WTC11 (cell line): ENCODE results near the gene UGT1A5. TPM values are rescaled to one million over a fixed set of nuclear protein-coding genes. Genes with fewer than 3 reads are reported as not detected.

Experiments
- ATAC-seq: fragments of 200-7000 bp; cut with Tn5 transposase; 2 replicates; pipeline ENCODE4 v1.10.0; 2021; ENCODE audit warnings: mild to moderate bottlenecking, moderate library complexity
- CTCF ChIA-PET: fragments of 300-600 bp; sonication (Branson Sonifier 250); formaldehyde crosslinking; loops from one replicate; lab custom pipeline; 2021; ENCODE audit warnings: antibody characterized with exemption; lab: Charles Lee
- POLR2A ChIA-PET: fragments of 350-600 bp; sonication (Branson Sonifier 250); formaldehyde crosslinking; loops from one replicate; lab custom pipeline; 2021; ENCODE audit warnings: antibody characterized with exemption; lab: Charles Lee
- DNase-seq: peaks from one replicate; pipeline ENCODE4 v3.0.0; 2021; ENCODE audit warnings: low spot score
- H3K27ac Mint-ChIP-seq: 2 replicates; pipeline ENCODE4 v1.8.0; 2021; ENCODE audit warnings: mixed read lengths
- H3K27me3 Mint-ChIP-seq: 2 replicates; pipeline ENCODE4 v1.8.0; 2021; ENCODE audit warnings: low read depth, mild to moderate bottlenecking, moderate library complexity, mixed read lengths
- H3K36me3 Mint-ChIP-seq: 2 replicates; pipeline ENCODE4 v1.8.0; 2021; ENCODE audit warnings: mixed read lengths
- H3K4me1 Mint-ChIP-seq: 2 replicates; pipeline ENCODE4 v1.8.0; 2022; ENCODE audit warnings: mixed read lengths
- H3K4me3 Mint-ChIP-seq: 2 replicates; pipeline ENCODE4 v1.8.0; 2021; ENCODE audit warnings: mild to moderate bottlenecking, moderate library complexity, mixed read lengths
- H3K9me3 Mint-ChIP-seq: 2 replicates; pipeline ENCODE4 v1.8.0; 2021; ENCODE audit warnings: mixed read lengths
- ATF6 ChIP-seq: sonication (generic); formaldehyde crosslinking; IDR thresholded peaks from 2 replicates; pipeline ENCODE4 v1.8.1; 2023; ENCODE audit warnings: mild to moderate bottlenecking, missing genetic modification reagents
- ELF4 ChIP-seq: sonication (generic); formaldehyde crosslinking; IDR thresholded peaks from 2 replicates; pipeline ENCODE4 v1.8.1; 2022; ENCODE audit warnings: low read depth, mild to moderate bottlenecking, moderate library complexity, missing genetic modification reagents
- GABPB1 ChIP-seq: sonication (generic); formaldehyde crosslinking; IDR thresholded peaks from 2 replicates; pipeline ENCODE4 v1.8.1; 2023; ENCODE audit warnings: mild to moderate bottlenecking, missing genetic modification reagents
- GRHL2 ChIP-seq: fragments of 250-450 bp; sonication (Bioruptor Pico); IDR thresholded peaks from 2 replicates; pipeline ENCODE4 v1.8.0; 2022; ENCODE audit warnings: mild to moderate bottlenecking, moderate library complexity; ENCODE audit not compliant: insufficient replicate concordance, severe bottlenecking
- HMGXB4 ChIP-seq: sonication (generic); formaldehyde crosslinking; IDR thresholded peaks from 2 replicates; pipeline ENCODE4 v1.8.1; 2023; ENCODE audit warnings: mild to moderate bottlenecking, moderate library complexity, missing genetic modification reagents
- NFYB ChIP-seq: sonication (generic); formaldehyde crosslinking; conservative IDR thresholded peaks from 2 replicates; pipeline ENCODE4 v1.8.0; 2022; ENCODE audit warnings: low read depth, missing genetic modification reagents
- RORB ChIP-seq: fragments of 250-450 bp; sonication (Bioruptor Pico); IDR thresholded peaks from 2 replicates; pipeline ENCODE4 v1.9.0; 2021; ENCODE audit warnings: mild to moderate bottlenecking
- SOX15 ChIP-seq: fragments of 250-450 bp; sonication (Bioruptor Pico); IDR thresholded peaks from 2 replicates; pipeline ENCODE4 v1.9.0; 2021; ENCODE audit warnings: mild to moderate bottlenecking
- SP1 ChIP-seq: sonication (generic); formaldehyde crosslinking; conservative IDR thresholded peaks from 2 replicates; pipeline ENCODE4 v1.8.1; 2022; ENCODE audit warnings: missing genetic modification reagents
- TEAD1 ChIP-seq: sonication (generic); formaldehyde crosslinking; IDR thresholded peaks from 2 replicates; pipeline ENCODE4 v1.8.0; 2022; ENCODE audit warnings: mild to moderate bottlenecking, missing genetic modification reagents
- TP53 ChIP-seq: sonication (generic); formaldehyde crosslinking; IDR thresholded peaks from 2 replicates; pipeline ENCODE4 v1.8.1; 2023; ENCODE audit warnings: mild to moderate bottlenecking, missing genetic modification reagents
- ZNF416 ChIP-seq: fragments of 250-450 bp; sonication (Bioruptor Pico); IDR thresholded peaks from 2 replicates; pipeline ENCODE4 v1.9.0; 2021; ENCODE audit warnings: mild to moderate bottlenecking, inconsistent platforms
- ZNF512 ChIP-seq: sonication (generic); formaldehyde crosslinking; IDR thresholded peaks from 2 replicates; pipeline ENCODE4 v1.8.1; 2022; ENCODE audit warnings: missing genetic modification reagents, borderline replicate concordance
- total RNA-seq: library from RNA; stranded (reverse); gene quantifications from 3 replicates; pipeline ENCODE4 v1.2.3, GENCODE V29; 2021
- TF ChIP-seq, protein P1 (sequence below): sonication (generic); formaldehyde crosslinking; IDR thresholded peaks from 2 replicates; pipeline ENCODE4 v1.8.1; 2023; ENCODE audit warnings: mild to moderate bottlenecking, missing genetic modification reagents
- TF ChIP-seq, protein P2 (sequence below): fragments of 250-450 bp; sonication (Bioruptor Pico); IDR thresholded peaks from 2 replicates; pipeline ENCODE4 v1.9.0; 2021; ENCODE audit warnings: mild to moderate bottlenecking
- TF ChIP-seq, protein P3 (sequence below): sonication (generic); formaldehyde crosslinking; IDR thresholded peaks from 2 replicates; pipeline ENCODE4 v1.8.1; 2023; ENCODE audit warnings: mild to moderate bottlenecking, missing genetic modification reagents, borderline replicate concordance

Gene UGT1A5
- total RNA-seq, 1 experiment from 2014 or later, result not detected

- no peaks in the 10 kb centered on the region for H3K4me1 Mint-ChIP-seq
- H3K36me3 Mint-ChIP-seq, result peaks cover 8% of the 10 kb centered on the region
- no peak overlapping the region for H3K27ac Mint-ChIP-seq
- ChIA-PET CTCF (no interaction called here), POLR2A (no interaction called here)
- H3K9me3 Mint-ChIP-seq, result peaks cover 38% of the 10 kb centered on the region
- H3K27me3 Mint-ChIP-seq, result no peaks in the 10 kb centered on the region; the same call in 1 of the 2 replicates
- no peak for ATAC-seq
- no peak overlapping the region for H3K4me3 Mint-ChIP-seq
- TF ChIP-seq, protein P1, sequence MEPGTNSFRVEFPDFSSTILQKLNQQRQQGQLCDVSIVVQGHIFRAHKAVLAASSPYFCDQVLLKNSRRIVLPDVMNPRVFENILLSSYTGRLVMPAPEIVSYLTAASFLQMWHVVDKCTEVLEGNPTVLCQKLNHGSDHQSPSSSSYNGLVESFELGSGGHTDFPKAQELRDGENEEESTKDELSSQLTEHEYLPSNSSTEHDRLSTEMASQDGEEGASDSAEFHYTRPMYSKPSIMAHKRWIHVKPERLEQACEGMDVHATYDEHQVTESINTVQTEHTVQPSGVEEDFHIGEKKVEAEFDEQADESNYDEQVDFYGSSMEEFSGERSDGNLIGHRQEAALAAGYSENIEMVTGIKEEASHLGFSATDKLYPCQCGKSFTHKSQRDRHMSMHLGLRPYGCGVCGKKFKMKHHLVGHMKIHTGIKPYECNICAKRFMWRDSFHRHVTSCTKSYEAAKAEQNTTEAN, result no peak
- DNase-seq, result no peak
Measured at GRCh38 chr2:233780771-233781170, 68.1 kb downstream of the UGT1A5 start.

DNA sequence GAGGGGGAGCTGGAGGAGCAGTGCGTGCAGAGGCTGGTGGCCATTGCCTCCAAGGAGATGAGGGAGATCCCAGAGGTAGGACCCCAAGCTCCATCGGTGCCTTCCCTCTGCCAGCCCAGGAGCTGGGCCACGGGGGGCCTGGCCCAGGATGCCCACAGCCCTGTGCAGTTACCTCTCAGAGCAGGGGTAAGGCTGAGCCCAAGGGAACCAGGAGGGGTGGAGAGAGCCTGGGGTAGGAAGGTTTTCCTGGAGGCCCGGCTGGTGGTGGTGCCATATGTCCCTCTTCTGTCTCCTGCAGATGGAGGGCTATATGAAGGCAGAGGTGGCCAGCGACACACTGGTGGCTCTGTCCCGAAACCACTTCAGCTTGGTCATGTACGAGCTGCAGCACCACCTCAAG lies 76.8 kb downstream of the UGT1A5 start:
- CTCF ChIA-PET, result no interaction called here
- Mint-ChIP-seq H3K4me3 (no peak overlapping the region), H3K27ac (no peak overlapping the region), H3K9me3 (peaks cover 12% of the 10 kb centered on the region), H3K4me1 (no peaks in the 10 kb centered on the region), H3K27me3 (no peaks in the 10 kb centered on the region; the same call in 1 of the 2 replicates), H3K36me3 (no peaks in the 10 kb centered on the region)
- ATAC-seq (no peak), DNase-seq (no peak)
- TF ChIP-seq HMGXB4 (CRISPR knock-in tag) (no peak), ZNF512 (CRISPR knock-in tag) (no peak), NFYB (CRISPR knock-in tag) (no peak), ATF6 (no peak)
- POLR2A ChIA-PET, result no interaction called here

- Mint-ChIP-seq H3K4me1 (no peaks in the 10 kb centered on the region), H3K27ac (no peak overlapping the region), H3K4me3 (no peak overlapping the region), H3K36me3 (no peaks in the 10 kb centered on the region), H3K9me3 (peaks cover 8% of the 10 kb centered on the region), H3K27me3 (no peaks in the 10 kb centered on the region; the same call in 1 of the 2 replicates)
- POLR2A ChIA-PET, result no interaction called here
- CTCF ChIA-PET, result no interaction called here
- no peak for DNase-seq
- no peak for ATAC-seq
- TF ChIP-seq TEAD1 (CRISPR knock-in tag) (no peak), SP1 (no peak), TP53 (no peak), SOX15 (CRISPR knock-in tag) (no peak), ATF6 (no peak), GRHL2 (CRISPR knock-in tag) (no peak), NFYB (CRISPR knock-in tag) (no peak), ELF4 (no peak), ZNF416 (CRISPR knock-in tag) (no peak), GABPB1 (CRISPR knock-in tag) (no peak), RORB (CRISPR knock-in tag) (no peak)
- TF ChIP-seq, protein P2, sequence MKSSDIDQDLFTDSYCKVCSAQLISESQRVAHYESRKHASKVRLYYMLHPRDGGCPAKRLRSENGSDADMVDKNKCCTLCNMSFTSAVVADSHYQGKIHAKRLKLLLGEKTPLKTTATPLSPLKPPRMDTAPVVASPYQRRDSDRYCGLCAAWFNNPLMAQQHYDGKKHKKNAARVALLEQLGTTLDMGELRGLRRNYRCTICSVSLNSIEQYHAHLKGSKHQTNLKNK, result no peak
- TF ChIP-seq, protein P3, sequence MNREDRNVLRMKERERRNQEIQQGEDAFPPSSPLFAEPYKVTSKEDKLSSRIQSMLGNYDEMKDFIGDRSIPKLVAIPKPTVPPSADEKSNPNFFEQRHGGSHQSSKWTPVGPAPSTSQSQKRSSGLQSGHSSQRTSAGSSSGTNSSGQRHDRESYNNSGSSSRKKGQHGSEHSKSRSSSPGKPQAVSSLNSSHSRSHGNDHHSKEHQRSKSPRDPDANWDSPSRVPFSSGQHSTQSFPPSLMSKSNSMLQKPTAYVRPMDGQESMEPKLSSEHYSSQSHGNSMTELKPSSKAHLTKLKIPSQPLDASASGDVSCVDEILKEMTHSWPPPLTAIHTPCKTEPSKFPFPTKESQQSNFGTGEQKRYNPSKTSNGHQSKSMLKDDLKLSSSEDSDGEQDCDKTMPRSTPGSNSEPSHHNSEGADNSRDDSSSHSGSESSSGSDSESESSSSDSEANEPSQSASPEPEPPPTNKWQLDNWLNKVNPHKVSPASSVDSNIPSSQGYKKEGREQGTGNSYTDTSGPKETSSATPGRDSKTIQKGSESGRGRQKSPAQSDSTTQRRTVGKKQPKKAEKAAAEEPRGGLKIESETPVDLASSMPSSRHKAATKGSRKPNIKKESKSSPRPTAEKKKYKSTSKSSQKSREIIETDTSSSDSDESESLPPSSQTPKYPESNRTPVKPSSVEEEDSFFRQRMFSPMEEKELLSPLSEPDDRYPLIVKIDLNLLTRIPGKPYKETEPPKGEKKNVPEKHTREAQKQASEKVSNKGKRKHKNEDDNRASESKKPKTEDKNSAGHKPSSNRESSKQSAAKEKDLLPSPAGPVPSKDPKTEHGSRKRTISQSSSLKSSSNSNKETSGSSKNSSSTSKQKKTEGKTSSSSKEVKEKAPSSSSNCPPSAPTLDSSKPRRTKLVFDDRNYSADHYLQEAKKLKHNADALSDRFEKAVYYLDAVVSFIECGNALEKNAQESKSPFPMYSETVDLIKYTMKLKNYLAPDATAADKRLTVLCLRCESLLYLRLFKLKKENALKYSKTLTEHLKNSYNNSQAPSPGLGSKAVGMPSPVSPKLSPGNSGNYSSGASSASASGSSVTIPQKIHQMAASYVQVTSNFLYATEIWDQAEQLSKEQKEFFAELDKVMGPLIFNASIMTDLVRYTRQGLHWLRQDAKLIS, result no peak
Measured at GRCh38 chr2:233791151-233791882, 78.6 kb downstream of the UGT1A5 start.
